GDM1 (cell line): ENCODE measurements around the gene MCM3AP.
A peak's percentile ranks its signal among the peaks of the same experiment; 100 is the strongest.
"Not testable (repeated sequence)": the region's sequence is repeated elsewhere in the genome, so short reads cannot be mapped to it uniquely, and the experiment has no call there.

Experiments used
- DNase-seq: peaks from one replicate; lab custom pipeline; 2025; lab: John Stamatoyannopoulos, UW

Gene MCM3AP

GRCh38 chr21:46243960-46244361, 41.5 kb downstream of the MCM3AP start:
- no peak for DNase-seq

- DNase-seq = no peak
These were observed 42.1 kb downstream of the MCM3AP start for GRCh38 chr21:46243325-46243724.

DNA sequence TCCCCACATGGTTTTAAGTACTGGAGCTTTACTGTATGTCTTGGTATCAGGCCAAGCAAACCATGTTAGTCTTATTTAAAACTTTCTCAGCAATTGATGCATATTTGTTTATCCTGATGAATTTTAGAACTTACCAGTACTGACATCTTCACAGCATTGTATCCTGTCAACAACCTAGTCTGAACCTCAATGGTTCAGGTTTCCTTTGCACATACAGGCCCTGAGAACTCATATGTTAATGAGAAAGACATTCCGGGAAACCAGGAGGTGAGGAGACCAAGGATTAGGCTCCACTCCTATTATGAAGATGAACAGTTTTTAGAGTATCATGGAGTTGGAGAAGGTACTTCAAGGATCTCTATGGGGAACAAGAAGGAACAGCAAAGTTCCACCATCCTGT, 43.8 kb downstream of the MCM3AP start:
- DNase-seq = not testable (repeated sequence)

GRCh38 chr21:46239817-46240325, 45.5 kb downstream of the MCM3AP start:
- DNase-seq = no peak

GRCh38 chr21:46237474-46237873, 47.9 kb downstream of the MCM3AP start:
- no peak for DNase-seq

- DNase-seq = no peak
These were observed 50.9 kb downstream of the MCM3AP start for GRCh38 chr21:46234436-46234950.

GRCh38 chr21:46229923-46230260, 55.5 kb downstream of the MCM3AP start:
- DNase-seq = no peak

DNA sequence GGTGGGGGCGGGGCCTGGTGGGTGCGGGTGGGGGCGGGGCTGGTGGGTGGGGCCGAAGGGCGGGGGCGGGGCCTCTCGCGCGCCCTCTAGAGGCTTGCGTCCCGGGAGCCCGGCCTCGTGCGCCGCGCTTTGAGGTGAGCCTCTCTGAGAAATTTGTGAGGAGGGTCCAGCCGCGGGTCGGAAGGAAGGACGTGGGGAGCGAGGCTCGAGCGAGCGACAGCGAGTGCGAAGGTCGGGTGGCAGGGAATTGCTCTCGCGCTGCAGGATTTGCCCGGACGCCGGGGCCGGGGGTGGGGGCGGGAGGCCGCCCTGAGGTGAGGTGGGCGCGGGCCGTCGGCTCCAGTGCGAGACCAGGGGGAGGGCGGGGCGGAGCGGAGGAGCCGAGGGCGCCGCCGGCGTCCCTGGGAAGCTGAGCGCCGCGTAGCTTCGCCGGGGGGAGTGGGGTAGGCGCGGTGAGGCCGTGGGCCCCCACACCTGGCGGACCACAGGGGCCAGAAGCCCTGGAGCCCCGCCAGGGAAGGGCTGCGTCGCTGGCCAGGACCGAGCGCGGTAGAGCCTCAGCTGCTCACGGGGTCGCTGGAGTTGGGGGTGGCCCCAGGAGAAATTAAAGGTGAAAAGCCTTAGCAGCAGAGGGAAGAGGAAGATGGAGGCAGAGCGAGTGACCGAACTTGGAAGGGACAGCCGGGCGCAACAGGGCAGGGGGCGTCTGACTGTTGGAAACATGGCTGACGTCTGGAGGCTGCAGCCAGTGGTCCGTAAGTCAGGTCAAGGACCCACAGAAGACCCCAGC, 56.1 kb downstream of the MCM3AP start:
- no peak for DNase-seq

DNA sequence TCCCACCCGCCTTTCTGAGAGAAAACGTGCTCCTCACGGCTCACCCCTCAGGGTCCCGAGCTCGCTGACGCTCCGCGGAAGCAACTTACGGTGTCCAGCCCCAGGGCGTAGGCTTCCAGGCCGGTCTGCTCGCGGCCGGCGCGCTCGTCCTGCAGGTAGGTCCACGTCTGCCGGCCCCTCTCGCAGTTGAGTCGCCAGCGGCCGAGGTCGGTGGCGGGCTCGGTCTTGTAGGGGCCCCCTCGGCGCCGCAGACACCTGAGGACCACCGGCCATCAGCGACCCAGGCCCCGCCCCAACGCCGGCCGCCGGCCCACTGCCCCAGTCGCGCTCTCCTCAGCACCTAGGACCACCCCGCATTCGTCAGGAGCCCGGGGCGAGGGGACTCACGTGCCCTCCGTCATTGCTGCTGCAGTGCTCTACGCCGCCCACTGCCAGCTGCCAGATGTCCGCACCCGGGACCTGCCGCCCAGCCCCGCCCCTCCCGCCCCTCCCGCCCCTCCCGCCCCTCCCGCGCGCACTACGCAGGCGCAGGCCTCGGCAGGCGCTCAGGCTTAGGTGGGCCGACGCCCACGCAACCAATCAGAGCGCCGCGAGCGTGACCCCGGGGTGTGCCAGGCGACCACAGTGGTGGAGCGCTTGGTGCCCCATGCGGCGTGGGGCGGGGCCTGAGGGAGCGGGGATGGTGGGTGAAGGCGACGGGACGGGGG, 56.9 kb downstream of the MCM3AP start, which contains the start of gene LSS:
LSS (minus strand) TSS at position 430 of the 707 bp plus-strand sequence; CDS start at position 401, 29 bp downstream.
- DNase-seq = peak; percentile 97

DNA sequence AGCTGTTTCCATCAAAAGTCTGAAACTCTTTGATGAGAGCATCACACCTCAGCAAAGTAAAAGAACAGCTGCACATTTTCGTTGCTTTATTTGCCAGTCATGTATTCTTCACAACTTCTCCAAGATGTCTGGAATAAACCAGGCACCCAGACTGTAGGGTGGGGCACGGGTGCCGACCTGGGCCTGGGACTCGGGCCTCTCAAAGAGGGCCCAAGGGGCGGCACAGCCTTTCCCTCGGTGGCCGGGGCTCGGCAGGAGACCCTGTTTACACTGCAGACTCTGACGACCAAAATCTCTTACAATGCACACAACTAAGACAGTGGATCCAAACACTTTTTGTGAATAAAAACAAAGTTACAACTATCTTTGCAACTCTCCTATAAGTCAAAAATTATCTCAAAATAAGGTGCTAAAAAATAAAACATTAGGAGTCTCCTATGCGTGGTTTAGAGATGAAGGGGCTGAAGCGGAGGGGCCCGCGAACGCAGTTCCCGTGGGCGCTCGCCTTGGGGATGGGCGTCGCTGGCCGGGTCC, 57.5 kb downstream of the MCM3AP start:
- DNase-seq = no peak

GRCh38 chr21:46226920-46227599, 58.4 kb downstream of the MCM3AP start:
- no peak for DNase-seq

DNA sequence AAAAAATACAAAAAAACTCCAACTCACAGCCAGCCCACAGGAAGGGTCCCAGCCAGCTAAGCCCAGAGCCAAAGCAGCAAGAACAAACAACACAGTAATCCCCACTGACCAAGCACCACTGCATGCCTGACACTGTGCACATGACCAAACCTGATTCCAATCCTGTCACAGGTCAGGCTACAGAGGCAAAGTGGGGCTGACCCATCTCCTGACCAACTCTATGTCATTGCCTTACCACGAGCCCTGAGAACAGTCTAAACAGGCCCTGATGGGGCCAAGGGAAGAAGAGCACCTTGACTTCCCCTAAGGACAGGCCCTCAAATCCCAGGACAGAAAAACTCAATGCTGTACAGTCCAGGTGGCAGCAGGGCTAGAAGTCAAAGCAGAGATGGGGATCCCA, 59.3 kb downstream of the MCM3AP start:
- no peak for DNase-seq

- DNase-seq = not testable (repeated sequence)
These were observed 61.8 kb downstream of the MCM3AP start for GRCh38 chr21:46223661-46224060.

DNA sequence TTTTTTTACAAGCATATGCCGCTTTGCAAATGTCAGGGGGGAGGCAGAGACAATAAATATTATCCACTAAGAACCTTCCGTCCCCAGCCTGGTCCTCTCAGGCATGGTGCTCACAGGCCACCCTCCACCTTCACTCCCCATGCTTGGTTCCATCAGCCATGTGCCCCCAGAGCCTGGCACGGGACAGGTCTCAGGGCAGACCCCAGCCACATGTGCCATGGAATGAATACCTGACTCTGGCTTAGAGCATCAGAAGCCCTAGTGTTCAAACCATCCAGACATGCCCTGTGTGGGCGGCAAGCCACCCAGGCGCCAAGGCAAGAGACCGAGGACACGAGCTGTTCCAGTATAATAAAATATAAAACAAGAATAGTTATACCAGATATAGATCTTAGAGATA, 62.2 kb downstream of the MCM3AP start:
- DNase-seq = no peak

GRCh38 chr21:46222436-46223116, 62.8 kb downstream of the MCM3AP start:
- no peak for DNase-seq

DNA sequence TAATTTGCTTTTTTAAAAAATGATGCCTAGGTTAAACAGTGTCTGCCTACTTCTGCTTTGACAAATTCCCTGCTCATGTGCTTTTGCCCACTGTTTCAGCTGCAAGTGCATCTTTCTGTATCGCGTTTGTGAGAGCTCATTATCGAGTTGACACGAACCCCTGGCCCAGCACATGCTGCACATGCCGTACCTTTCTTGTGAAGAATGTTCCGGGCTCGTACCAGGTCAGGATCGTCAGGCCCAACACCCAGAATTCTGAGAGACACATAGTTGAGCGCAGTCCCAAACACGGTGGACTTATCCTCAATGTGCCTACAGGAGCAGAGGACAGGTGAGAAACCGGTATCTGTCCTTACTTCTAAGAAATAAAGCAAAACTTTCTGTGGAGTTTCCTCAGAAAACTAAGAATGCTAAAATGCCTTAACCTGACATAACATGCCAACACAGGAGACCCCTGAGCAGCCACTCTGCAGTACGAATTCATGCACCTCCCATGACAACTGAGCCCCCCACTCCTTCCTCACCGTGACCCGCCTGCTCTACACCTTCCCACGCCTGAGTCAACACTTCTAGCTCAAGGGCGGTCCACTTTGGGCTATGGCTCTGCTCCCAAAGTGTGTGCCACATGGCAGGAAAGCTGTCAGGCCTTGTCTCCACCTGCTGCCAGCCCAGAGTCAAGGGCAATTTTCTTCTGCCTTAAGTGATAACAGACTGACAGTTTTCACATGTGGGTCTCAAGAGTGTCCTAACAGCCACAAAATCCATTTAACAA, 63.6 kb downstream of the MCM3AP start:
- DNase-seq = no peak

DNA sequence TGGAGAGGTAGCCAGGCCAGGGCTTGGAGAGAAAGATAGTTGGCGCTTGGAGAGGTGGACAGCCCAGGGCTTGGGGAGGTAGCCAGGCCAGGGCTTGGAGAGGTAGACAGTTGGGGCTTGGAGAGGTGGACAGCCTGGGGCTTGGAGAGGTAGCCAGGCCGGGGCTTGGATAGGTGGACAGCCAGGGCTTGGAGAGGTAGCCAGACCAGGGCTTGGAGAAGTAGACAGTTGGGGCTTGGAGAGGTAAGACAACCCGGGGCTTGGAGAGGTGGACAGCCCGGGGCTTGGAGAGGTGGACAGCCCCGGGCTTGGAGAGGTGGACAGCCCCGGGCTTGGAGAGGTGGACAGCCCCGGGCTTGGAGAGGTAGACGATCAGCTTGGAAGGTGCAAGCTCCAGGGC, 64.6 kb downstream of the MCM3AP start:
- DNase-seq = no peak

DNA sequence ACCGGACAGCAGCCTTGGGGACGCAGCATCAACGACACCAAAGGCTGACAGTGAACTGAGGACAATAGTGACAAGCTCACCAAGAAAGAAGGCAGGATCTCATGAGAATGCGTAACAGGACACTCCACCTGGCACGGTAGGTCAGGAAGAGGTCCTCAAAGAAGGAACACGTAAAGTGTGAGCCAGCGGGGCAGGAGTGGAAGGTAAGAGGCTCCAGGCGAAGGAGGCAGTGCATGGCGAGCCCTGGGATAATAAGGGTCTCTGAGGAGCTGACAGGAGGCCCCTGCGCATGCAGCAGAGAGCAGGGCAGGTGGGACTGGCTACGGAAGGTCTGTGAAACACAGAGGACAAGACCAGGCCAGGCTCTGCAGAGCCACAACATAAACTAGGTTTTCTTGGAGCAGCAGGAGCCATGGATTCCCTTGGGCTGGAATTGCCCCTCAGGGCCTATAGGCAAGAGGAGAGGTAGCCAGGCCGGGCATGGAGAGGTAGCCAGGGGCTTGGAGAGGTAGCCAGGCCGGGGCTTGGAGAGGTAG, 65.1 kb downstream of the MCM3AP start:
- DNase-seq = no peak

DNA sequence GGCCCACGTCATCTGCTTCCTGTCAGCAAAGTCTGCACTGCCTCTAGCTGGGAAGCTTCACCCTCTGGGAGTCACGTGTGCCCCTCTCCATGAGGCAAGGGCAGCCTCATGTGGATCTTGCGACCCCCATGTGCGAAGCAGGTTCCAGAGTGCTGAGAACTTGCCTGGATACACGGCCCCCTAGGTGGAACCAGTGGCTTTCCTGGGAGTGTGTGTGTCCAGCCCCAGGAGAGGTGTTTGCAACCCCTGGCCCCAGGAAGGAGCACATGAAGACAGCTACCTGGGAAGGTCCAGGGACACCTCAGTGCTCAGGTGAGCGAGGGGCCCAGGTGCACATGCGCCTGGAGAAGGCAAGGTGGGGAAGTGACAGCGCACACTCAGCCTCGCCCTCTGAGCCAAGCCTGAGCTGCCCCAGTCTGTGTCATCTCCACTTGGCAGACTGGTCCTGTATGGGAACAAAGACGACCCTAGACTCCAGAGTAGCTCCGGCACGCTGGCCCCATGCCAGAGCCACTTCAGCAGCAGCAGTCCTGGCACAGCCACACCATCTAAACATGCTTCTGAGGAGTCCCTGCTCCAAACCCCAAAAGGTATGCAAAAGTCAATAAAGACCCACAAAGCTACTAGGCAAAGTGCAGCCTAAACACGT, 65.7 kb downstream of the MCM3AP start:
- no peak for DNase-seq
